VCaP (cell line): ENCODE measurements around the gene SLC6A14.
A peak's percentile ranks its signal among the peaks of the same experiment; 100 is the strongest.

Experiments used
- H3K27ac ChIP-seq: fragments of 450-650 bp; 2 replicates; pipeline ENCODE4 v1.5.1; 2017
- TF ChIP-seq, protein P1 (sequence below): fragments of 450-650 bp; conservative IDR thresholded peaks from 2 replicates; pipeline ENCODE4 v1.5.1; 2017; ENCODE audit warnings: mild to moderate bottlenecking, moderate library complexity

SLC6A14 gene, protein sequence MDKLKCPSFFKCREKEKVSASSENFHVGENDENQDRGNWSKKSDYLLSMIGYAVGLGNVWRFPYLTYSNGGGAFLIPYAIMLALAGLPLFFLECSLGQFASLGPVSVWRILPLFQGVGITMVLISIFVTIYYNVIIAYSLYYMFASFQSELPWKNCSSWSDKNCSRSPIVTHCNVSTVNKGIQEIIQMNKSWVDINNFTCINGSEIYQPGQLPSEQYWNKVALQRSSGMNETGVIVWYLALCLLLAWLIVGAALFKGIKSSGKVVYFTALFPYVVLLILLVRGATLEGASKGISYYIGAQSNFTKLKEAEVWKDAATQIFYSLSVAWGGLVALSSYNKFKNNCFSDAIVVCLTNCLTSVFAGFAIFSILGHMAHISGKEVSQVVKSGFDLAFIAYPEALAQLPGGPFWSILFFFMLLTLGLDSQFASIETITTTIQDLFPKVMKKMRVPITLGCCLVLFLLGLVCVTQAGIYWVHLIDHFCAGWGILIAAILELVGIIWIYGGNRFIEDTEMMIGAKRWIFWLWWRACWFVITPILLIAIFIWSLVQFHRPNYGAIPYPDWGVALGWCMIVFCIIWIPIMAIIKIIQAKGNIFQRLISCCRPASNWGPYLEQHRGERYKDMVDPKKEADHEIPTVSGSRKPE

DNA sequence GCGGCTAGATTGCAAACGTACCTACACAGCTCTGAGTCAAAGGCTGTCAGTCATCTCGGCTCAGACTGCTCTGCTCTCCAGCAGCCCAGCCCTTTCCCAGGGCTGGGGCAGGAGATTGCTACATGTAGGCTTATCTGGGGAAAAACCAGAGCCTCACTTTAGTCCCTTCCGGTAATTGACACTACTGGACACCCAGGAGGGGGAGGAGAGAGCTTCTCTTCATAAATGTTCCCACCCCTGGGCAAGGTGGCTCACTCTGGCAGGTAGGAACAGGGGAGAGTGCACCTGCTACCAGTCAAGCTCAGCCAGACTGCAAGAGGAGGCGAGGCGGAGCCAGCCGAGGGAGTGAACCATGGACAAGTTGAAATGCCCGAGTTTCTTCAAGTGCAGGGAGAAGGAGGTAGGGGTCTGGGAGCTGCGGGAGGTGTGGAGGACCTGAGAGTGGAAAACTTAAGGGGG, at the start of gene SLC6A14:
Gene SLC6A14, plus strand, starts transcription at position 249 of the 459 bp plus-strand sequence. Its CDS starts 104 bp downstream, at position 353.
- TF ChIP-seq, protein P1, sequence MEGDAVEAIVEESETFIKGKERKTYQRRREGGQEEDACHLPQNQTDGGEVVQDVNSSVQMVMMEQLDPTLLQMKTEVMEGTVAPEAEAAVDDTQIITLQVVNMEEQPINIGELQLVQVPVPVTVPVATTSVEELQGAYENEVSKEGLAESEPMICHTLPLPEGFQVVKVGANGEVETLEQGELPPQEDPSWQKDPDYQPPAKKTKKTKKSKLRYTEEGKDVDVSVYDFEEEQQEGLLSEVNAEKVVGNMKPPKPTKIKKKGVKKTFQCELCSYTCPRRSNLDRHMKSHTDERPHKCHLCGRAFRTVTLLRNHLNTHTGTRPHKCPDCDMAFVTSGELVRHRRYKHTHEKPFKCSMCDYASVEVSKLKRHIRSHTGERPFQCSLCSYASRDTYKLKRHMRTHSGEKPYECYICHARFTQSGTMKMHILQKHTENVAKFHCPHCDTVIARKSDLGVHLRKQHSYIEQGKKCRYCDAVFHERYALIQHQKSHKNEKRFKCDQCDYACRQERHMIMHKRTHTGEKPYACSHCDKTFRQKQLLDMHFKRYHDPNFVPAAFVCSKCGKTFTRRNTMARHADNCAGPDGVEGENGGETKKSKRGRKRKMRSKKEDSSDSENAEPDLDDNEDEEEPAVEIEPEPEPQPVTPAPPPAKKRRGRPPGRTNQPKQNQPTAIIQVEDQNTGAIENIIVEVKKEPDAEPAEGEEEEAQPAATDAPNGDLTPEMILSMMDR: no peak
- peak within 1 kb of the TSS; percentile 31; the same call in 1 of the 2 replicates for H3K27ac ChIP-seq

DNA sequence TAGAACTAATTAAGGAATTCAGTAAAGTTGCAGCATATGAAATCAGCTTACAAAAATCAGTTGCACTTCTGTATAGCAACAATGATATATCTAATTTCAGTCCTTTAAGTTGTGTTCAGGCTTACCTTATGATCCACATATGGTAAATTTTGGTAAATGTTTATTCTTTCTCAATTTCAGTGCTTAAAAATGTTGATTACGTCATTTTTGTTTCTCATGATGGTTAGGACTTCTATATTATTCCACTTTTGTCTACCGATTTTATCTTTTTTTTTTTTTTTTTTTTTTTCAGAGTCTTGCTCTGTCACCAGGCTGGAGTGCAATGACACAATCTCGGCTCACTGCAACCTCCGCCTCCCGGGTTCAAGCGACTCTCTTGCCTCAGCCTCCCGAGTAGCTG, 40.7 kb upstream of the SLC6A14 start:
- TF ChIP-seq, protein P1: no peak
- H3K27ac ChIP-seq: no peak overlapping the region

DNA sequence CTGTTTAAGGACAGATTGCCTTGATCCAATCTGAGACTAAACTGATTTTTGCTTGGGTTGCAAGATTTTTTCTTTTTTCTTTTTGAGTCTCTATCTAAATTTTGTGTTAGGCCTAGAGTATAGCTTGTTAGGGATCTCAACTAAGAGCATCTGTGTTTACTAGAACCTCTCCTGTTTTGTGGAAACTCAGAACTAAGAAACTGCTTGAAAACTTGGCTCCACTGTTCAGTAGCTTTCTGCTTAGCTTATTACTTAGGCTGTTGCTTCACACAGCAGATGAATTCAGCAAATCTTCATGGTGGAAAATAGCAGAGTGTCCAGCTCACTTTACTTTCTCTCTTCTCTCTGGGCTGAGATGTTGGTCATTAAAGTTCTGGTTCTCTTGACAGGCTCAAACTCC, 36.7 kb upstream of the SLC6A14 start:
- H3K27ac ChIP-seq: no peak overlapping the region
- TF ChIP-seq, protein P1: no peak

DNA sequence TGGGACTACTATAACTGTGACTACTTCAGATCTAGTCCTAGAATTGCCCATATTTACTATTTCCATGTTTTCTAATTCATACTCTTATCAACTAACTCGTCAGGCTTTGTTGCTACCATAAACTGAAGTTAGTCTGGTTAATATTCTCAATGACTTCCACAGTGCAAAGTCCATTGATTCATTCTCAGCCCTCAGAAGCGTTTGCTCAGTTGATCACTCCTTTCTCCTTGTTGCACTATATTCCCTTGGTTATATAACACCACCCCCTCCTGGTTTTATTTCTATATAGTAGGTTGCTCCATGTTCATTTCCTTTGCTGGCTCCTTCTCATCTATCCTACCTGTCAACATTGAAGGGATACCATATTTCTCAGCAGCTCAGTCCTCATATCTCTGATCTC, 27.2 kb upstream of the SLC6A14 start:
- TF ChIP-seq, protein P1: no peak
- no peak overlapping the region for H3K27ac ChIP-seq

DNA sequence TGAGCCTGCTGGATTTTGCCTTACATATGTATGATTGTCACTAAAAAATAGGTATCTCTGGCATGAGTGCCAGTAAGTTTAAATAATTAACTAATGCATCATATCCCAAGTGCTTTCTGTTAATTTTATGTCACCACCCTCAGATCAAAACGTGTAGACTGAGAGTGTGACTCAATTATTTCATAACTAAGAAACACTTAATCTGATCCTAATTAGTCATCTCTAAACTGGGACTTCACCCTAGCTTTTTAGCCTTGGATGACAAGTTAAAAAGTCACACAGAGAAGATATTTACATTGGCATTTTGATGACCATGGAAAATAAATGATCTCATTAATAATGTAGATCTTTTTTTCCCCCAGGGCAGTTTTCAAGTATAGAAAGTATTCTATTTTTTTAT, 23.1 kb upstream of the SLC6A14 start:
- TF ChIP-seq, protein P1: no peak
- no peak overlapping the region for H3K27ac ChIP-seq

DNA sequence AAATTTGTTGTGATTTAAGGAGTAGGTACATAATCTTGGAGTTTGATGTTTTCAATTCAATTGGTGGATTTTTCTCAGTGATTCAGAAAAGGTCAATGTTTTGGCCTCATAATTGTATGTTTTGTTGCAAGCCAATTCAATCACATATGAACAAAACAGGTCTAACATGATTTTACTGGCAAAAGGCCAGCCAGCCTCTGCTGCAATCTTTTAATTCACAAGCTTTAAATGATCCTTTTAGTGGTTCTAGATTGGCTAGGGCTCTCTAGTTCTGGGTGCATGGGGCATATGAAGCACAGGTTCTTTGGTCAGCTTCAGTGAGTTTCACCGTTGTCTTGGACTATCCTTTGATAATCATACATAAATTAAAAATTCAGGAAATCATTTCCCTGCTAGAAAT, 19.2 kb upstream of the SLC6A14 start:
- H3K27ac ChIP-seq: no peak overlapping the region
- TF ChIP-seq, protein P1: no peak

DNA sequence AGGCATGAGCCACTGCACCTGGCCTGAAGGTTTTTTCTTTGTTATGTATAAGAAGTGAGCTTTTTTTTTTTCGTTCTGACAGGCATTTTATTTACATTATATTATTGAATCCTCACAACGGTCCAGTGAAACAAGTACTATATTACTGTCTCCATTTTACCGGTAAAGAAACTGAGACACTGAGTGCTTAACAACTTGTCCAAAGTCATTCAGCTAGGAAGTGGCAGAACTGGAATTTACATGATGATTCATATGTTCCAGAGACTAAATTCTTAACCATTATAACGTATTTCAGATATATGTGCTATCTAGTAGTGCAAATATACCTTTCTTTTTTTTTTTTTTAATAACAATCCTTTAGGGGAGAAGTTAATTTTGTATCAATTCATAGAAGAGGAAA, 18.4 kb upstream of the SLC6A14 start:
- H3K27ac ChIP-seq: no peak overlapping the region
- TF ChIP-seq, protein P1: no peak
